IPS-11a (cell line): ENCODE measurements around the gene C5AR1.
"Not testable (repeated sequence)": the region's sequence is repeated elsewhere in the genome, so short reads cannot be mapped to it uniquely, and the experiment has no call there.

Experiments used
- H3K4me3 ChIP-seq: one replicate; pipeline ENCODE4 v1.5.1; 2013; ENCODE audit warnings: low read depth, low read length, control low read depth

Gene C5AR1

DNA sequence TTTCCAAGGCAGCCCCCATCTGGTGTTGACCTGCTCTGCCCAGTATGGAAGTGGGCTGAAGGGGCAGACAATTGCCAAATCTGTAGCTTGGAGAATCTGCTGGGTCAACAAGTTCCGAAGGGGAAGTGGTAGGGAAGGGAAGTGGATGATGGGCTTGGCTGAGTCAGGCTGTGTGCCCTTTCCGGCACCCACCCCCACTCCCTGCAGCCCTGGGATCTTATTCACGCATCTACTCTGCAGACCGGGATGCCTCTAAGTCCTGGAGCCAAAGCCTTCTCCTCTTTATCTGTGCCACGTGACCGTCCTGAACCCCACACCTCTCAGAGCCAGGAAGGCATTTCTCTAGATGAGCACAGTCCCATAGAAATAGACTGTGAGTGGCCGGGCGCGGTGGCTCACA lies 14.8 kb downstream of the C5AR1 start:
- no peak overlapping the region for H3K4me3 ChIP-seq

DNA sequence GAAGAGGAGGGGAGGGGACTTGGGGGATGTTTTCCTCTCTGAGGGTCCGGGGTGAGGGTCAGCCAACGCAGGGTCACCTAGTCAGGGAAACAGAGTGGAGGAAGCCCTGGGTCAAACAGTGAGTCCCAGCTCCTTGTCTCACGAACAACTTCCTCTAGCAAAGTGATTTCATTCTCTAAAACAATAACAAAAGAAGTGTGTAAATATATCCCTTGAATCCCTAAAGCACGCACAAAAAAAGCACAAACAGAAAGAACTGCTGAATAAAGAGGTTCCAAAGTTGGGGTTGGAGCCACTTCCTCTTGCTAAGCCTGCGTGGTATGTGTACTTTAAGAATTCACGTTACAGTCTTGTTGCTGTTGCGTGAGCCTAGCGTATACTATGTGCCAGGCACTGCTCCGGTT lies 20.8 kb downstream of the C5AR1 start:
- H3K4me3 ChIP-seq = no peak overlapping the region

DNA sequence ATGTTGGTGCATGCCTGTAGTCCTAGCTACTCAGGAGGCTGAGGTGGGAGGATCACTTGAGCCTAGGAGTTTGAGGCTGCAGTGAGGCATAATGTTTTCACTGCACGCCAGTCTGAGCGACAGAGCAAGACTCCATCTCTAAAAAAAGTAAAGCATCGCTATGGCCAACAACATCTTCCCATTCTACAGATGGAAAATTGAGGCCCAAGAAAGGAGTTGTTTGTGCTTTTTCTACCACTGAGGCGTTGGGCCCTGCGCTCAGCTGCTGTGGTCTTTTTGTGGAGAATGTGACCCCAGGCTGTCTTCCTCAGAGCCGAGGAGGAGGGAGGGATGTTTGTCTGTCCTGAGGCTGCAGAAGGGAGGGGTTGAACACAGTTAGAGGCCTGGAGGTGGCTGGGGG lies 21.8 kb downstream of the C5AR1 start:
- H3K4me3 ChIP-seq = no peak overlapping the region

DNA sequence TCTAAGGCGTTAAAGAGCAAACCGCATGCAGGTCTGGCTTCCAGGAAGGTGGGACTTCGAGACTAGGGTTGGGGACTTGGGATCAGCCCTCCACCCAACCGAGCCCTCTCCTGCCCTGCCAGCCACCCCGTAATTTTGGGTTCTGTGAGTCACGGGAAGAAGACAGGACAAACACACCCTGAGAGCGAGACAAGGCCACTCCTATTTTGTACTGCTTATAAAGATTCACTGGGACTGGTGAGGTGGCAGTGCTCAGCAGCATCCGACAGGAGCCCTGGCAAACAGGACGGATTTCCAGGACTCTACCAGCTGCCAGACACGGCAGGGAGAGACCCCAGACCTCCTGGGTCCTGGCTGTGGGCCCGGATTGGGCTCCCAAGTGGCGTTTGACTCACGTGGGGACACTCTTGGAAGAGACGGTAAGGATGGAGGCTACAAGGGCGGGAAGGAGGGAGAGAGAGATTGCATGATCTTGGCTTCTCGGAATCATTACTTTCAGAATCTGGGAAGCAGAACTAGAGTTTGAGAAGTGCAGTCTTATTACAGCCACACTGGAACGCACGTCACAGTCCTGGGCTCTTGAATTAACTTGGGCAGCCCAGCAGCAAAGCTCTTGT lies 22.4 kb downstream of the C5AR1 start, which contains the start of gene C5AR2:
C5AR2 (plus strand) TSS at position 245 of the 617 bp plus-strand sequence. CDS start 8,625 bp downstream, outside the sequence.
- no peak within 1 kb of the TSS for H3K4me3 ChIP-seq

DNA sequence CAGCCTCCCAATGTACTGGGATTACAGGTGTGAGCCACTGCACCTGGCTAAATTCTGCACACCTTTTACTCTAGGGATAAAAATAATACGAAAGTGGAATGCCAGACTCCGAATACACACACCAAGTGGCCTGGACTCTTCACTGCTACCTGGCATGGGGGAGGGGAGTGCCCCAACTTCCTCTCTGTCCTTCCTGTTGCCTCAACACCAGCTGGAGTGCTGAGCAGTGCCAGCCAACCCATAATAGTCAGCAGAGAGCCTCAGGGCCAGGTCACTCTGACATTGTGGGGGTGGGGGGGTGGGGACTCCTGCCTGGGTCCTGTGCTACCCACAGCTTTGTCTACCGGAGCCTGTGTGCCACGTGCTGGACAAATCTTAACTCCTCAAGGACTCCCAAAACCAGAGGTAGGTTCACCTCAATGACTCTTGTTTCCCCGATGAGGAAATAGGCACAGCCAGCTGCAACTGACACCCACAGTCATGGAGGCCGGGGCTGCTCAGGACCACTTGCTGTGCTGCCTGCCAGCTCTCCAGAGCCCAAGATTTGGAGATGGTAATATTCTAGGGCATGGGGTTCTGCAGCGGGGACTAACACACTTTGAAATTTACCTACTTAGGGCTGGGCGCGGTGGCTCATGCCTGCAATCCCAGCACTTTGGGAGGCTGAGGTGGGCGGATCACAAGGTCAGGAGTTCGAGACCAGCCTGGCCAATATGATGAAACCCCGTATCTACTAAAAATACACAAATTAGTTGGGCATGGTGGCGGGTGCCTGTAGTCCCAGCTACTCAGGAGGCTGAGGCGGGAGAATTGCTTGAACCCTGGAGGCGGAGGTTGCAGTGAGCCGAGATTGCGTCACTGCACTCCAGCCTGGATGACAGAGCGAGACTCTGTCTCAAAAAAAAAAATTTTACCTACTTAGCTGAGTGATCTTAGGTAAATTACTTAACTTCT lies 27.4 kb downstream of the C5AR1 start:
- H3K4me3 ChIP-seq = not testable (repeated sequence)

DNA sequence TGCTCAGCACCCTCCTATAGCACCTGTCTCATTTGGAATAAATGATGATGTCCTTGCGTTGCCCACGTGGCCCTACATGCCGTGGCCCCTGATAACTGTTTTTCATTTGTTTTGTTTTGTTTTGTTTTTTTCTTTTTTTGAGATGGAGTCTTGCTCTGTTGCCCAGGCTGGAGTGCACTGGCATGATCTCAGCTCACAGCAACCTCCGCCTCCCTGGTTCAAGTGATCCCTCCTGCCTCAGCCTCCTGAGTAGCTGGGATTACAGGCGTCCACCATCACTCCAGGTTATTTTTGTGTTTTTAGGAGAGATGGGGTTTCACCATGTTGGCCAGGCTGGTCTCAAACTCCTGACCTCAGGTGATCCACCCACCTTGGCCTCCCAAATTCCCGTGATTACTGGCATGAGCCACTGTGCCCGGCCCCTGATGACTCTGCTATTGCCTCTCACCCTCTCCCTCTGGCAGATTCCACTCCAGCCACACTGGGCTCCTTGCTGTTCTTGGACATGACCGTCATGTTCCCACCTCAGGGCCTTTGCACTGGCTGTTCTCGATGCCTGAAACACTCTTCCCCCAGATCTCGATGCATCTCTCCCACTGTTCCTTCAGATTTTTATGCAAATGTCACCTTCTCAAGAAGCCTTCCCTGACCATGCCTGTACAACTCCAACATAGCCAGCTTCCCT lies 29.7 kb downstream of the C5AR1 start:
- H3K4me3 ChIP-seq = no peak overlapping the region

DNA sequence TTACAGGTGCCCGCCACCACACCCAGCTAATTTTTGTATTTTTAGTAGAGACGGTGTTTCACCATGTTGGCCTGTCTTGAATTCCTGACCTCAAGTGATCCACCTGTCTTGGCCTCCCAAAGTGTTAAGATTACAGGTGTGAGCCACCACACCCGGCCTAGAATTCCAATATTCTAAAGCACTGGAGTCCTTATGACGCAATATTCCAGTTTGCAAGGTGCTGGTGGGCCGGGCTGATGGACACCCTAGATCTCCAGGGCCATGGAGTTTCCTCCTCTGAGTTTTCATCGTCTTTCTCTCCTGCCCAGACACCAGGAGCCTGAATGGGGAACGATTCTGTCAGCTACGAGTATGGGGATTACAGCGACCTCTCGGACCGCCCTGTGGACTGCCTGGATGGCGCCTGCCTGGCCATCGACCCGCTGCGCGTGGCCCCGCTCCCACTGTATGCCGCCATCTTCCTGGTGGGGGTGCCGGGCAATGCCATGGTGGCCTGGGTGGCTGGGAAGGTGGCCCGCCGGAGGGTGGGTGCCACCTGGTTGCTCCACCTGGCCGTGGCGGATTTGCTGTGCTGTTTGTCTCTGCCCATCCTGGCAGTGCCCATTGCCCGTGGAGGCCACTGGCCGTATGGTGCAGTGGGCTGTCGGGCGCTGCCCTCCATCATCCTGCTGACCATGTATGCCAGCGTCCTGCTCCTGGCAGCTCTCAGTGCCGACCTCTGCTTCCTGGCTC lies 31.0 kb downstream of the C5AR1 start:
- no peak overlapping the region for H3K4me3 ChIP-seq

DNA sequence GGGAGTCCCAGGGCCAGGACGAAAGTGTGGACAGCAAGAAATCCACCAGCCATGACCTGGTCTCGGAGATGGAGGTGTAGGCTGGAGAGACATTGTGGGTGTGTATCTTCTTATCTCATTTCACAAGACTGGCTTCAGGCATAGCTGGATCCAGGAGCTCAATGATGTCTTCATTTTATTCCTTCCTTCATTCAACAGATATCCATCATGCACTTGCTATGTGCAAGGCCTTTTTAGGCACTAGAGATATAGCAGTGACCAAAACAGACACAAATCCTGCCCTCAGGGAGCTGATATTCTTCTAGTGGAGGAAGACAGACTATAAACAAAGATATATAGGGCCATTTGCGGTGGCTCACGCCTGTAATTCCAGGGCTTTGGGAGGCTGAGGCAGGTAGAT lies 32.1 kb downstream of the C5AR1 start:
- H3K4me3 ChIP-seq = no peak overlapping the region

DNA sequence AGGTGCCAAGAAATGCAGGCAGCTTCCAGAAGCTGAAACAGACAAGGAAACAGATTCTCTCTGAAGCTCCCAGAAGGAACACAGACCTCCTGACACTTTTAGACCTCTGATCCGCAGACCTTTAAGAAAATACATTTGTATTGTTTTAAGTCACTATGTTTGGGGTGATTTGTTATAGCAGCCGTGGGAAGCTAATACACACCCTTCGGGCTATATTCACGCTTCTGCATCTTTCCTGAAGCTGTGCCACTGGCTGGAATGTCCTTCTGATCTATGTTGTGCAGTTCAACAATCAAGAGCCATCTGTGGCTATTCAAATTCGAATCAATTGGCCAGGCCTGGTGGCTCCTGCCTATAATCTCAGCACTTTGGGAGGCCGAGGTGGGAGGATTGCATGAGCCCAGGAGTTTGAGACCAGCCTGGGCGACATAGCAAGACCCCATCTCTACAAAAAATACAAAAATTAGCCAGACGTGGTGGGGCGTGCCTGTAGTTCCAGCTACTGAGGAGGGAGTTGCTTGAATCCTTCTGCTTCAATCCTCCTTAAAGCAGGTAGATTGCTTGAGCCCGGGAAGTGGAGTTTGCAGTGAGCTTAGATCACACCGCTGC lies 33.6 kb downstream of the C5AR1 start:
- no peak overlapping the region for H3K4me3 ChIP-seq

DNA sequence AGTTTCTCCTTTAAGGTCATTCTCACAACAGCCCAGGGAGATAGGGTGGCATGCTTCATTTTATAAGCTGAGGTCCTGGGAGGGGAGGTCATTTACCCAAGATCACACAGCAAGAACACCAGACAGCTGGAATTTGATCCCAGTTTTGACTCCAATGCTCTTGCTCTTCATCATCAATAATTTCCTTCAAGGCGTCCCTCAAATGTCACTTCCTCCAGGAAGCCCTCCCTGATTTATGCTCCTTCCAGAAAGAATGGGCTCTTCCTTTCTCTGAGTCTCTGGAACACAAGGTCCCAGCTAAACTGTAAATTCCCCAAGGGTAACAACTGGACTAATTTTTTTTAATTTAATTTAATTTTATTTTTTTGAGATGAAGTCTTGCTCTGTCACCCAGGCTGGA lies 34.8 kb downstream of the C5AR1 start:
- H3K4me3 ChIP-seq = no peak overlapping the region

DNA sequence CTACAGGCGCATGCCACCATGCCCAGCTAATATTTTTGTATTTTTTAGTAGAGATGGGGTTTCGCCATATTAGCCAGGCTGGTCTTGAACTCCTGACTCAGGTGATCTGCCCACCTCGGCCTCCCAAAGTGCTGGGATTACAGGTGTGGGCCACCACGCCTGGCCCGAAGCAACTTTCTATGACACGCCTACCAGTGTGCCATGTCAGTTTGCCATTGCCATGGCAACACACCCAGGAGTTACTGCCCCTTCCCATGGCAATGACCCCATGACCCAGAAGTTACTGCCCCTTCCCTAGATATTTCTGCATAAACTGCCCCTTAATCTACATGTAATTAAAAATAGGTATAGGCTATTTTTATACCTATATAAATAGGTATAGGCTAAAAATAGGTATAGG lies 36.4 kb downstream of the C5AR1 start:
- H3K4me3 ChIP-seq = not testable (repeated sequence)

DNA sequence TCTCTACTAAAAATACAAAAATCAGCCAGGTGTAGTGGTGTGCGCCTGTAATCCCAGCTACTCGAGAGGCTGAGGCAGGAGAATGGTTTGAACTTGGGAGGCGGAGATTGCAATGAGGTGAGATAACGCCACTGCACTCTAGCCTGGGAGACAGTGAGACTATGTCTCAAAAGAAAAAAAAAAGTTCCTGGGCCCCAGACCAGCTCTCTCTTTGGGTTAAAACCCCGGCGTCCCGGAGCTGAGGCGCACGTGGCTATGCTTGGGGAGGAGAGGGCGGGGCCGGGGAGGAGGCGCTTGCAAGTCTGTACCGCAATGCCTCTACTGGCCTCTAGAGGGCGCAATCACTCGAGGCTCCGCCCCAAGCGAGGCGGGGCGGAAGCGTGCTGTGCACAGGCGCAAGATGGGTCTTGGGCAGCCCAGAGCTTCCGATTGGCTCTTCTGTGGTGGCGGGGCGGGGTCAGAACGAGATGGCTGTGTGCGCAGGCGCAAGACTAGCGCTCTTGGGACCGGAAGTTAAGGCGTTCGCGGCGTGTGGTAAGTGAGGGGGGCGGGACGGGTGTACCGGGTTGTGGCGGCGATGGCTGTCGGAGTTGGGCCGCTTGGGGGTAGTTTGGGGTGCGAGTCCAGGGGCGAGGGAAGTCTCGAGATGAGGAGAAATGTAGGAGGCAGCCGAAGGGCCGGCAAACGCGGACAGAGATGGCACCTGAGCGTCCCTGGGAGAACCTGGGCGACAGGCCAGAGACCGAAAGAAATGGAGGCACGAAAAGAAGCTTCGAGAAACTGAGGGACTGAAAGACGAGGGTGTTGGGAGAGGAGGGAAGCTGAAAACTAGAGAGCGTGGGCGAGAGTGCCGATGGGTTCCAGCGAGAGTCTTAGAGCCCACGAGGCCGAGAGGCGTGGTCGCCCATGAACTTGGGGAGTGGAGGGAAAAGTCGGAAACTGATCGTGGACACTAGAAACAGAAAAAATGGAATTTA lies 39.4 kb downstream of the C5AR1 start, which contains the start of gene DHX34:
DHX34 (plus strand) TSS at position 497 of the 977 bp plus-strand sequence. CDS start 3,716 bp downstream, outside the sequence.
- H3K4me3 ChIP-seq = peak within 1 kb of the TSS; percentile 97

DNA sequence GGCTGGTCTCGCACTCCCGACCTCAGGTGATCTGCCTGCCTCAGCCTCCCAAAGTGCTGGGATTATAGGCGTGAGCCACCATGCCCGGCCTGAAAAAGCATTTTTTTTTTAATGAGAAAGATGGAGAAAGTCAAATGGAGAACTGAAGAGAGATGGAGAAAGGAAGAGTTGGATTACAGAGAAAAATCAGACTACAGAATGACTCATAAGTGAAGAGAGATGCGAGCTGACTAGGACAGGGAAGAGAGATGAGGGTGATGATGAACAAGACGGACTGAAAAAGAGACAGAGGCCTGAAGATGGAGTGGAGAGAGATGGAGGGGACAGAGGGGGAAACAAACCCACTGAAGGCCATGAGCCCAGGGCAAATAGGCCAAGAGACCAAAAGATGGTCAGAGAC lies 41.0 kb downstream of the C5AR1 start:
- H3K4me3 ChIP-seq = no peak overlapping the region

DNA sequence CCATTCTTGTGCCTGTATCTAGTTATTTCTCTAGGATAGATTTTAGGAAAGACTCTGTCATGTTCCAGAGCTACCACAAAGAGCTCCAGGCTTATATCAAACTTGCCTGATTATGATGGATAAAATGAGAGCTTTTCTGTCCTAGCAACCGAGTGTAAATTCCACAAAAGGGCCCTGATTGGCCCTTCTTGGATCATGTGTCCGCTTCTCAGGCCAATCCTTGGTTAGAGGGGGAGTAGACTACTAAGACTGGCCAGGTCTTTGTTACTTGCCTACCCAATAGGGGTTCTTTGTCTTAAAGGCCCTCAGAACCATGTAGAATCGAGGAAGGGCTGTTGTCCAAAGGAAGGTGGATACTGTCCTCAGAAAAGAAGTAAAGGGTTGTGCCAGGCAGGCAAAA lies 41.9 kb downstream of the C5AR1 start:
- no peak overlapping the region for H3K4me3 ChIP-seq

DNA sequence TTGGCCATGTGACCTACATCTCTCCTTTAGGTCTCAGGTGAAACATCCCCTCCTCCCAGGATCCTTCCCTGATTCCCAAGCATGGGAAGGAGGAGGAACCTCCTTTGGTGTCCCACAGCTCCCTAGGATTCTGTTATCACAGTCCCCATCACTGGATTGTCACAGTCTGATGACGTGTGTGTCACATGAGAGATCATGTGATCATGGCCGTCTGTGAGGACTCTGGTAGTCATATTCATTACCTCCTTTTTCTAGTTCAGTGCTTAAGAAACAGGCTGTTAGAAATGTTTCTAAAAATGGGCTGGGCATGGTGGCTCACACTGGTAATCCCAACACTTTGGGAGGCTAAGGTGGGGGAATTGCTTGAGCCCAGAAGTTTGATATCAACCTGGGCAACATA lies 42.4 kb downstream of the C5AR1 start:
- H3K4me3 ChIP-seq = no peak overlapping the region

DNA sequence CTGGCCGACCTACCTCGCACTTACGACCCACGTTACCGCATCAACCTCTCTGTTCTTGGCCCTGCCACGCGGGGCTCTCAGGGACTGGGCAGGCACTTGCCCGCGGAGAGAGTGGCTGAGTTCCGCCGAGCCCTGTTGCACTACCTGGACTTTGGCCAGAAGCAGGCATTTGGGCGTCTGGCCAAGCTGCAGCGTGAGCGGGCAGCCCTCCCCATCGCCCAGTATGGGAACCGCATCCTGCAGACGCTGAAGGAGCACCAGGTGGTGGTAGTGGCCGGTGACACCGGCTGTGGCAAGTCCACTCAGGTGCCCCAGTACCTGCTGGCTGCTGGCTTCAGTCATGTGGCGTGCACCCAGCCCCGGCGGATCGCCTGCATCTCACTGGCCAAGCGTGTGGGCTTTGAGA lies 43.6 kb downstream of the C5AR1 start:
- no peak overlapping the region for H3K4me3 ChIP-seq

DNA sequence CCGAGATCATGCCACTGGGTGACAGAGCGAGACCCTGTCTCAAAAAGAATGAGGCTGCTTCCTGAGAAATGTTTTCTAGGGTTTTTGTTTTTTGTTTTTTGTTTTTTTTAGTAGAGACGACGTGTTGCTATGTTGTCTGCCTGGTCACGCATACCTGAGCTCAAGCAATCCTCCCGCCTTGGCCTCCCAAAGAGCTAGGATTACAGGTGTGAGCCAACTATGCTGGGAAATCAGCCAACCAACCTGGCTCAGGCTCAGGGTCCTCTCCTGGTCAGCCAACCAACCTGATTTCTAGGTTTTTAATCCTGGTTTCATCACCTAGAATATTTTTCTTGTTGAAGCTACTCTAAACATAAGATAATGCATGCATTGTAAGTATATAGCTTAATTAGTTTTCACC lies 47.2 kb downstream of the C5AR1 start:
- H3K4me3 ChIP-seq = no peak overlapping the region

DNA sequence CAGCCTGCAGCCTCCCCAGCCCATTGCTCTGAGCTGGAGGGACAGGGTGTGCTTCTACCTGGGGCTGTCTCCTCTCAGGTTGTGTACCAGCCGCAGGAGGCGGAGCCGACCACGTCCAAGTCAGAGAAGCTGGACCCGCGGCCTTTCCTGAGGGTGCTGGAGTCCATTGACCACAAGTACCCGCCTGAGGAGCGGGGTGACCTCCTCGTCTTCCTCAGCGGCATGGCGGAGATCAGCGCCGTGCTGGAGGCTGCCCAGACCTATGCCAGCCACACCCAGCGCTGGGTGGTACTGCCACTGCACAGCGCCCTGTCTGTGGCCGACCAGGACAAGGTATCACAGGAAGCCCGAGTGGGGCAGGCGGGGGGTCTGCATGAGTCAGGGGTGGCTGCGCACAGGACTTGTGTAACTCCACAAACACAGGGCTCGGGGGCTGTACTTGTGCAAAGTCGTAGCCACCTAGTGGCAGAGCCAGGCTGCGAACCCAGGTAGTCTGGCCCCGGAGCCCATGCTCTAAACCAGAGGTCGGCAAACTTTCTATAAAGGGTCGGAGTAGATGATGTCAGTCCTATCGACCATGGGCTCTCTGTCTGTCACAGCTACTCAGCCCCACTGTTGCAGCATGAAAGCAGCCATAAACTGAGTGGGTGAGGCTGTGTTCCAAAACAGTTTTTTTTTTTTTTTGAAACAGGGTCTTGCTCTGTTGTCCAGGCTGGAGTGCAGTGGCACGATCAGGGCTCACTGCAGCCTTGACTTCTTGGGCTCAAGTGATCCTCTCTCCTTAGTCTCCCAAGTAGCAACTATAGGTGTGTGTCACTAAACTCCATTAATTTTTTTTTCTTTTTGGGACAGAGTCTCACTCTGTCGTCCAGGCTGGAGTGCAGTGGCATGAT lies 48.4 kb downstream of the C5AR1 start:
- no peak overlapping the region for H3K4me3 ChIP-seq
